ENCODE measurements around the gene LMO7. TPM values are rescaled to one million over a fixed set of nuclear protein-coding genes. Genes with fewer than 3 reads are reported as not detected.
A peak's percentile ranks its signal among the peaks of the same experiment; 100 is the strongest.

LMO7 gene
- total and polyA plus RNA-seq, 11 donors: 195 to 573 (median 425) TPM

GRCh38 chr13:75637181-75637750 lies 1.1 kb downstream of the LMO7 start:
- peaks cover 3 to 24% (median 9%) of the 10 kb centered on the region in 12 donors for H3K4me1 ChIP-seq
- intact Hi-C loops (cut with DNase I): no loop called here
- no peaks in the 10 kb centered on the region for H3K36me3 ChIP-seq
- peaks cover 0 to 16% (median 0%) of the 10 kb centered on the region in 9 donors for H3K27me3 ChIP-seq
- DNase-seq (no peak), ATAC-seq (no peak)
- no peaks in the 10 kb centered on the region for H3K9me3 ChIP-seq
- no peak overlapping the region for H3K27ac ChIP-seq
- 33 to 44% (median 38%) methylated on average over 16 to 17 of the region's 17 CpGs for WGBS, 4 donors
- TF ChIP-seq POLR2A (IDR thresholded peaks at IDR 0.05): no peak
- TF ChIP-seq CTCF (IDR thresholded peaks at IDR 0.05): no peak
- H3K4me3 ChIP-seq: peak overlapping the region in 11 of 12 donors; percentile 56 to 83 (median 68)

DNA sequence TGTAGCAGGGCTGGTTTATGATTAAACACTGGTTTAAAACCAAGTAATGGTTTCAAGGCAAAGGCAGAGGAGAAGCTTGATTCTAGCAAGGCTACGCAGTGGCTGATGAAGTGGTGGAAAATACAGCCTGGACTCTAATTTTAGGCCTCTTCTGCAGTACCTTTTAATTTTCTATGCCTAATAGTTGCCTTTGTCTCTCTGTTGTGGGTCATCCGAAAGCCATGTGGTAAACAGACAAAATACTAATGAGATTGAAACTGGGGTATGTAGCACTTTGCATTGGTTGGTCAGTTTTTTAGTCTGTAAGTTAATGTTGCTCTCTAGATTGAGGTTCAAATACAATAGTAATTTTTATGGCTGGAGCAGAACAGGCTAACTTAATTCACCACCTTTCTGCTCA lies 3.3 kb downstream of the LMO7 start:
- Histone ChIP-seq H3K36me3 (no peaks in the 10 kb centered on the region), H3K4me3 (no peak overlapping the region), H3K27me3 (peaks cover 0 to 16% (median 0%) of the 10 kb centered on the region in 9 donors), H3K9me3 (no peaks in the 10 kb centered on the region), H3K27ac (no peak overlapping the region), H3K4me1 (peaks cover 3 to 24% (median 9%) of the 10 kb centered on the region in 12 donors)
- no peak for ATAC-seq
- DNase-seq: no peak
- 96 to 99% (median 98%) methylated on average over 2 of the region's 2 CpGs for WGBS, 4 donors
- TF ChIP-seq POLR2A (IDR thresholded peaks at IDR 0.05) (no peak), CTCF (IDR thresholded peaks at IDR 0.05) (no peak)
- intact Hi-C loops (cut with DNase I): no loop called here

DNA sequence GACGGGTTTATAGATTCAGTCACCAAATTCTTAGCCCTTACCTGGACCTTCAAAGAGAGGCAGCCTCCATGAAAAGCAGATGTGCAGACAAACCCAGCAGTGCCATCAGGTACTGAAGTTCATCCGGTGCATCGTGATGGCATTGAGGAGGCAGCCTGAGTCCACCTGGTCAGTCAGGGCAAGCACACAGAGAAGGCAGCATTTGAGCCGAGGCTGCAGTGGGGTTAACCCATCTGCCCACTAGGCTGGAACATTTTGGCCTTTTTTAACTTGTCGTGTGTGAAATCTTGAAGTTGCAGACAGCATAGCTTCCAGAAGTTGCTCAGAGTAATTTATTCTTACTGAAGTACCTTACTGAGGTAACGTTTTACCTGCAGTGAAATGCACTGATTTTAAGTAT lies 4.9 kb downstream of the LMO7 start:
- Histone ChIP-seq H3K9me3 (no peaks in the 10 kb centered on the region), H3K4me3 (no peak overlapping the region), H3K27me3 (peaks cover 0 to 16% (median 0%) of the 10 kb centered on the region in 9 donors), H3K4me1 (peaks cover 0 to 14% (median 9%) of the 10 kb centered on the region in 12 donors), H3K36me3 (no peaks in the 10 kb centered on the region), H3K27ac (no peak overlapping the region)
- ATAC-seq (no peak), DNase-seq (no peak)
- WGBS, 4 donors: 92 to 97% (median 96%) methylated on average over 6 of the region's 6 CpGs
- intact Hi-C loops (cut with DNase I): no loop called here
- no peak for TF ChIP-seq CTCF (IDR thresholded peaks at IDR 0.05)
- no peak for TF ChIP-seq POLR2A (IDR thresholded peaks at IDR 0.05)

GRCh38 chr13:75643182-75643581 lies 7.1 kb downstream of the LMO7 start:
- Histone ChIP-seq H3K27me3 (no peaks in the 10 kb centered on the region), H3K4me3 (no peak overlapping the region), H3K27ac (no peak overlapping the region), H3K4me1 (no peaks in the 10 kb centered on the region), H3K36me3 (no peaks in the 10 kb centered on the region), H3K9me3 (no peaks in the 10 kb centered on the region)
- no peak for TF ChIP-seq POLR2A (IDR thresholded peaks at IDR 0.05)
- no peak for TF ChIP-seq CTCF (IDR thresholded peaks at IDR 0.05)
- intact Hi-C loops (cut with DNase I): no loop called here
- 45 to 92% (median 89%) methylated on average over 1 of the region's 1 CpG for WGBS, 4 donors
- ATAC-seq: no peak
- no peak for DNase-seq
